IPS-20b (cell line): ENCODE results near the gene PSG5.
"Not testable (repeated sequence)": the region's sequence is repeated elsewhere in the genome, so short reads cannot be mapped to it uniquely, and the experiment has no call there.

ENCODE experiments used
- H3K27ac ChIP-seq: one replicate; pipeline ENCODE4 v1.5.1; 2013; ENCODE audit warnings: low read length
- H3K27me3 ChIP-seq: 2 replicates; pipeline ENCODE4 v1.6.1; 2013; ENCODE audit warnings: mild to moderate bottlenecking, low read length, inconsistent platforms; ENCODE audit not compliant: insufficient read depth
- H3K36me3 ChIP-seq: 2 replicates; pipeline ENCODE4 v1.6.1; 2013; ENCODE audit warnings: low read depth, mild to moderate bottlenecking, inconsistent platforms, low read length, moderate library complexity; ENCODE audit not compliant: insufficient read depth
- H3K4me1 ChIP-seq: 2 replicates; pipeline ENCODE4 v1.6.1; 2013; ENCODE audit warnings: mild to moderate bottlenecking, control low read depth, inconsistent platforms, low read length, moderate library complexity; ENCODE audit not compliant: insufficient read depth
- H3K4me3 ChIP-seq: 2 replicates; pipeline ENCODE4 v1.5.1; 2013; ENCODE audit warnings: mild to moderate bottlenecking, low read length, inconsistent platforms
- H3K9ac ChIP-seq: 2 replicates; pipeline ENCODE4 v1.6.1; 2013; ENCODE audit warnings: low read depth, mild to moderate bottlenecking, inconsistent platforms, low read length, moderate library complexity
- H3K9me3 ChIP-seq: 2 replicates; pipeline ENCODE4 v1.6.1; 2013; ENCODE audit warnings: mild to moderate bottlenecking, low read depth, low read length, inconsistent platforms; ENCODE audit not compliant: insufficient read depth

The PSG5 gene

GRCh38 chr19:43124360-43124759 lies 62.0 kb downstream of the PSG5 start:
- no peak overlapping the region for H3K4me3 ChIP-seq
- H3K9me3 ChIP-seq = peaks cover 13% of the 10 kb centered on the region; the same call in 1 of the 2 replicates
- H3K36me3 ChIP-seq = no peaks in the 10 kb centered on the region
- H3K27ac ChIP-seq = no peak overlapping the region
- no peaks in the 10 kb centered on the region for H3K27me3 ChIP-seq
- H3K4me1 ChIP-seq = no peaks in the 10 kb centered on the region
- no peak overlapping the region for H3K9ac ChIP-seq

GRCh38 chr19:43120433-43121026 lies 65.8 kb downstream of the PSG5 start:
- not testable (repeated sequence) for H3K27ac ChIP-seq, H3K9ac ChIP-seq, H3K4me3 ChIP-seq, H3K27me3 ChIP-seq, H3K4me1 ChIP-seq, H3K36me3 ChIP-seq, H3K9me3 ChIP-seq

- H3K9ac ChIP-seq, H3K27ac ChIP-seq, H3K4me1 ChIP-seq, H3K36me3 ChIP-seq, H3K9me3 ChIP-seq, H3K4me3 ChIP-seq, H3K27me3 ChIP-seq: not testable (repeated sequence)
These were observed 66.8 kb downstream of the PSG5 start for GRCh38 chr19:43119526-43119925.
